Measurements from ENCODE around the gene CYYR1.

CYYR1 gene

DNA sequence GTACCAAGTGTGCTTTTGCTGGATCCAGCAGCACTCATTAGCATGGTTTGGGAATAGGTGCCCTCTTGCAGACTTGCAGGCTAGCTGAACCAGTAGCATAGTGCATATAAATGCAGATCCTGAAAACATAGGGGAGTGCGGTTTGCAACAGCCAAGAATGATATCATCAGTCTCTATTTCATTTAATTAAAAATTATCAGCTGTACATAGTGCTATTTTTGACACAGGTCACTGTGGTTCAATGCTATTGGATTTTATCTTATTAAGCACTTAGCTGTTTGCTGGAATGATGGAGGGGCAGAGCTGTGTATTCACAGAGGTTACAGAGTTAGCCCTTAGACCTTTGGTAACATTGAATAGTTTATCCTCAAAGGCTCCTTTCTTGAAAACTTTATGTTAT is 43.6 kb downstream of the CYYR1 start:
- no peak for DNase-seq (ENCODE audit: low read depth)
- no peak overlapping the region for H3K4me3 ChIP-seq (ENCODE audit: control insufficient read depth, low read depth, low read length)
- TF ChIP-seq, protein P1, sequence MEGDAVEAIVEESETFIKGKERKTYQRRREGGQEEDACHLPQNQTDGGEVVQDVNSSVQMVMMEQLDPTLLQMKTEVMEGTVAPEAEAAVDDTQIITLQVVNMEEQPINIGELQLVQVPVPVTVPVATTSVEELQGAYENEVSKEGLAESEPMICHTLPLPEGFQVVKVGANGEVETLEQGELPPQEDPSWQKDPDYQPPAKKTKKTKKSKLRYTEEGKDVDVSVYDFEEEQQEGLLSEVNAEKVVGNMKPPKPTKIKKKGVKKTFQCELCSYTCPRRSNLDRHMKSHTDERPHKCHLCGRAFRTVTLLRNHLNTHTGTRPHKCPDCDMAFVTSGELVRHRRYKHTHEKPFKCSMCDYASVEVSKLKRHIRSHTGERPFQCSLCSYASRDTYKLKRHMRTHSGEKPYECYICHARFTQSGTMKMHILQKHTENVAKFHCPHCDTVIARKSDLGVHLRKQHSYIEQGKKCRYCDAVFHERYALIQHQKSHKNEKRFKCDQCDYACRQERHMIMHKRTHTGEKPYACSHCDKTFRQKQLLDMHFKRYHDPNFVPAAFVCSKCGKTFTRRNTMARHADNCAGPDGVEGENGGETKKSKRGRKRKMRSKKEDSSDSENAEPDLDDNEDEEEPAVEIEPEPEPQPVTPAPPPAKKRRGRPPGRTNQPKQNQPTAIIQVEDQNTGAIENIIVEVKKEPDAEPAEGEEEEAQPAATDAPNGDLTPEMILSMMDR (IDR thresholded peaks at IDR 0.05; ENCODE audit: control insufficient read depth, insufficient read depth, low read depth, low read length, missing control alignments) = no peak

DNA sequence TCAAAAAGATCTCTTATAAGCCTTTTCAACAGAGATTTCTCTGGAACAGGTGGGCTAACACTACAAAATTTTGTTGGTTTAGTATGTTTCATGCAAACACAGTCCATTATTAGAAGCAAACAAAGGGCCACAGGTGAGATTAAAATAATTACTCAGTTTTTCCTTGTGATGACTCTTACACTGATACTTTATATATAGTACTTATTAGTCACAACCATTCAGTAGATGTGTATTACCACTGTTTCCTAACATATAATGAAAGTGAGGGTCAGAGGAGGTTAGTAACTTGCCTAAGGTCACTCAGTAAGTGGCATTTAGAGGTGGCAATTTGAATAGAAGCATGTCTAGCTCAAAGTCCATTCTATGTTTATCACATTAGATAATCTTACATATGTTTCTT is 44.2 kb downstream of the CYYR1 start:
- no peak overlapping the region for H3K4me3 ChIP-seq (ENCODE audit: control insufficient read depth, low read depth, low read length)
- TF ChIP-seq, protein P1 (IDR thresholded peaks at IDR 0.05; ENCODE audit: control insufficient read depth, insufficient read depth, low read depth, low read length, missing control alignments) = no peak
- DNase-seq (ENCODE audit: low read depth) = no peak

DNA sequence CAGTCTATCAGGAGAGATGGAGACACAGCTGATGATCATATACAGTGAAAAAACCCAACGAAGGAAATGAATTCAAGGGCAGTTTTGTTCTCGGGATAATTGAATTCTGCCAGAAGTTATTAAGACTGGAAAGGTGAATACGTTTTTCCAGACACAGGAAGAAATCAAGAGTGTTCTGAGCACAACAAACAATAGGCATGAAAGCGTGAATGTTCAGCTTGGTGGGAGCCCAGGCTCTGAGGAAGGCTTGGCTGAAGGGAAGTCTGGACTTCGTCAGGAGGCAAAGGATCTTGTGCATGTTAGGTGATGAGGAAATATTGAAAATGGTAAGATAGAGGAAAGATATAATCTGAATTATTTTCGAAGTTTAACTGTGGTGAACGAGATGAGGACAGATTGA is 50.4 kb downstream of the CYYR1 start:
- DNase-seq (ENCODE audit: low read depth) = no peak
- TF ChIP-seq, protein P1 (IDR thresholded peaks at IDR 0.05; ENCODE audit: control insufficient read depth, insufficient read depth, low read depth, low read length, missing control alignments) = no peak
- no peak overlapping the region for H3K4me3 ChIP-seq (ENCODE audit: control insufficient read depth, low read depth, low read length)

DNA sequence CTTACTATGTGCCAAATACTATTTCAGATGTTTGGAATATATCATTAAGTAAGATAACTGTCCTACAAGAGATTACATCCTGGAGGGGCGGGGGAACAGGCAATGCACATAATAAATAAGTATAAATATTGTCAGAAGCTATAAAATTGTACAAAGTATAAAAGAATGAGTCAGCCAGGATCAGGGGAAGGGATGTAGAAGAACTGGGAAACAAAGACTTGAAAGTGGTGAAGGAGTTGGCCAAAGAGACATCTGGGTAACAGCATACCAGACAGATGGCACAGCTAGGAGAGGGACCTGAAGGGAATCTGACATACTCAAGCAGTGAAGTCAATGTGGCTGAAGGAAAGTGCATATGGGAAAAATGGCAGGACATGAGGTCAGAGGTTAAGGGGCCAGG is 53.9 kb downstream of the CYYR1 start:
- no peak for DNase-seq (ENCODE audit: low read depth)
- no peak overlapping the region for H3K4me3 ChIP-seq (ENCODE audit: control insufficient read depth, low read depth, low read length)
- TF ChIP-seq, protein P1 (IDR thresholded peaks at IDR 0.05; ENCODE audit: control insufficient read depth, insufficient read depth, low read depth, low read length, missing control alignments) = no peak

DNA sequence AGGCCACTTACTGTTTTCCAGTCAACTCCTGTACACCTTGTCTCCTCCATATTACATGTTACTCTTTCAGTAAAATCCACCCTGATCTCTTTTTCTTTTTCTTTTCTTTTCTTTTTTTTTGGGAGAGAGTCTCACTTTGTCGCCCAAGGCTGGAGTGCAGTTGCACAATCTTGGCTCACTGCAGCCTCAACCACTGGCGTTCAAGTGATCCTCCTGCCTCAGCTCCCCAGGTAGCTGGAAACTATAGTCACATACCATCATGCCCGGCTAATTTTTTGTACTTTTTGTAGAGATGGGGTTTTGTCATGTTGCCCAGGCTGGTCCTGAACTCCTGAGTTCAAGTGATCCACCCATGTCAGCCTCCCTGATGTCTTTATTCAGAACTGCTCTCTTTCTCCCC is 57.8 kb downstream of the CYYR1 start:
- DNase-seq (ENCODE audit: low read depth) = no peak
- TF ChIP-seq, protein P1 (IDR thresholded peaks at IDR 0.05; ENCODE audit: control insufficient read depth, insufficient read depth, low read depth, low read length, missing control alignments) = no peak
- H3K4me3 ChIP-seq (ENCODE audit: control insufficient read depth, low read depth, low read length) = no peak overlapping the region

DNA sequence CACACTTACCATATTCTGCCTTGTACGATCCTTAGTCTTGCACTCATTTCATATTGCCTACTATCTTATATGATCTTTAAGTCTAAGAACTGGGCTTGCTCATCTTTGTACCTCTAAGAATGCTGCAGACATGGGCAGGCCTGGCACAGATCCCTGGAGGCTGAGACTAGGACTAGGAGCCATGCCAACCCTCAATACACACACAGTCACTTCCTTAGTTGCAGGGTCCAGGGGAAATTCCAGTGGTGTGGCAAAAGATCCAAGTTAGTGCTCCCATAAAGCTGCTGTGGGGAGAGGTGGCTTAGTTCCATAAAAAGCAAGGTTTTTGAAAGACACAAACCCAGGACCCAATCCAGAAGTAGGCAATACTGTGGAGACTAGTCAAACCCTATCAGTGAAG is 59.9 kb downstream of the CYYR1 start:
- TF ChIP-seq, protein P1 (IDR thresholded peaks at IDR 0.05; ENCODE audit: control insufficient read depth, insufficient read depth, low read depth, low read length, missing control alignments) = no peak
- no peak overlapping the region for H3K4me3 ChIP-seq (ENCODE audit: control insufficient read depth, low read depth, low read length)
- peak; percentile 55 for DNase-seq (ENCODE audit: low read depth)

DNA sequence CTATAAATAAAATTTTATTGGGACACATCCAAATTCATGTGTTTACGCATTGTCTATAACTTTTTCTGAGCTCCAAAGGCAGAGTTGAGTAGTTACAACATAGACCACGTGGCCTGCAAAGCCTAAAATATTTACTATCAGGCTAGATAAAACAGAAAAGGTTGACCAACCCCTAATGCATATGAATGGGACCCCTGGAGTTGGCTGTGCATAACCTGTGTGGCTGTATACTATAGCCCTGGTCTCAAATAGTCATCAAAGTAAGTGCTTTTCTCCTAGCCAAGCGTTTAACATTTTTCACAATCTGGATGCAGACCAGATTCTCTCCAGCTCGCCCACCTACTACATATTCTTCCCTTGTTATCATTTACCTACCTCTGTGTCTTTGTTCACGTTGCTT is 60.4 kb downstream of the CYYR1 start:
- TF ChIP-seq, protein P1 (IDR thresholded peaks at IDR 0.05; ENCODE audit: control insufficient read depth, insufficient read depth, low read depth, low read length, missing control alignments) = no peak
- DNase-seq (ENCODE audit: low read depth) = no peak
- no peak overlapping the region for H3K4me3 ChIP-seq (ENCODE audit: control insufficient read depth, low read depth, low read length)
